A673 (cell line): ENCODE results near the gene MS4A3.

Experiments used
- CTCF ChIP-seq: fragments of 300-800, 200-600 bp; sonication (generic); conservative IDR thresholded peaks from 2 replicates; pipeline ENCODE4 v1.5.1; 2017; ENCODE audit warnings: low read depth, mild to moderate bottlenecking, antibody characterized with exemption, low read length, moderate library complexity, mixed read lengths
- EZH2 ChIP-seq: fragments of 200-600 bp; sonication (generic); IDR thresholded peaks from 2 replicates; pipeline ENCODE4 v1.6.1; 2017; ENCODE audit warnings: borderline replicate concordance, low read depth, mild to moderate bottlenecking, mixed read lengths, antibody characterized with exemption, low read length; ENCODE audit not compliant: poor library complexity, severe bottlenecking

DNA sequence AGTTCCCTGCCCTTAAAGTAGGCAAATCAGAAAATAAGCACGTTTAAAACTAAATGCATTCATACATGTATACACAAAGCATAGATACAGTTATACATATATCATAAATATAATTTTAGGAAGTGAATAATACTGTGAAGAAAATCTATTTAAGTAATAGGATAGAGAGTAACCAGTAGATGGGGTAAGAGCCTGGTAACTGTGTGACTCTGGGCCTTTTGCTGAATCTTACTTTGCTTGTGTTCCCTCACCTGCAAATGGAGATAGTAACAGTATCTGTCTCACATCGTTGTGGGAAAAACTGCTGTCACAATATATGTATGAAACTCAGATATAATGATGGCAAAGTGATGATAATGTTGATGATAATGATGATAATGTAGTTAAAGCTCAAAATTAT lies 61.9 kb downstream of the MS4A3 start:
- TF ChIP-seq CTCF, result no peak
- TF ChIP-seq EZH2, result no peak
